D721Med (cell line): ENCODE measurements around the gene KCNT1.

Experiments used
- DNase-seq: peaks from one replicate; pipeline ENCODE4 v3.0.0; 2011; ENCODE audit warnings: low spot score; ENCODE audit not compliant: insufficient read length
- FAIRE-seq: peaks from 2 replicates; lab custom pipeline; 2011; peaks lifted over from hg19 to GRCh38; lab: Jason Lieb, UNC
- CTCF ChIP-seq: IDR thresholded peaks from 2 replicates; pipeline ENCODE4 v1.5.1; 2012; ENCODE audit warnings: mild to moderate bottlenecking, control low read depth; ENCODE audit not compliant: insufficient read depth; ENCODE audit errors: missing control alignments

Gene KCNT1

GRCh38 chr9:135802876-135803419, 101.0 kb downstream of the KCNT1 start:
- FAIRE-seq (no peak), DNase-seq (no peak)
- no peak for TF ChIP-seq CTCF

- no peak for TF ChIP-seq CTCF
- DNase-seq = no peak
- no peak for FAIRE-seq
These were observed 101.5 kb downstream of the KCNT1 start for GRCh38 chr9:135803441-135803840.

- no peak for TF ChIP-seq CTCF
- FAIRE-seq (no peak), DNase-seq (no peak)
These were observed 102.8 kb downstream of the KCNT1 start for GRCh38 chr9:135804581-135805421.

- no peak for FAIRE-seq
These were observed 103.5 kb downstream of the KCNT1 start for GRCh38 chr9:135805422-135806022.

GRCh38 chr9:135809166-135809565, 107.2 kb downstream of the KCNT1 start:
- FAIRE-seq = no peak
- DNase-seq = no peak
- no peak for TF ChIP-seq CTCF

More at GRCh38 chr9:135805422-135806022, 103.5 kb downstream of the KCNT1 start:
- no peak for TF ChIP-seq CTCF
- DNase-seq = no peak

GRCh38 chr9:135810806-135811575, 109.0 kb downstream of the KCNT1 start:
- DNase-seq (no peak), FAIRE-seq (no peak)
- no peak for TF ChIP-seq CTCF
